ENCODE results near the gene TBC1D21. TPM values are rescaled to one million over a fixed set of nuclear protein-coding genes. Genes with fewer than 3 reads are reported as not detected.

Gene TBC1D21
- total and polyA plus RNA-seq, 2 of the 8 experiments (the other 6 are each of a cell fraction or from before 2014, with no cell fraction given): not detected

GRCh38 chr15:73907035-73907408, 33.7 kb downstream of the TBC1D21 start:
- 86% methylated on average over 2 of the region's 2 CpGs; no CpG with 5 or more reads in 1 of the 2 experiments for WGBS, 2 experiments (ENCODE audit: extremely low coverage in 1 of 2, insufficient coverage in 1 of 2, insufficient read length in 1 of 2, insufficient replicate concordance in 2 of 2, low coverage in 1 of 2, low lambda C conversion rate in 2 of 2, missing lambda C conversion rate in 1 of 2)
- no peak overlapping the region for H2BK20ac ChIP-seq (ENCODE audit: low read length)

More at GRCh38 chr15:73907035-73907408, 33.7 kb downstream of the TBC1D21 start:
- Histone ChIP-seq H3K23ac (ENCODE audit: insufficient read length) (no peak overlapping the region), H2BK5ac (ENCODE audit: low read depth, low read length) (no peak overlapping the region), H3K56ac (replicated peaks; ENCODE audit: insufficient read length, low read depth, low read length) (no peak overlapping the region), H4K20me1 (replicated peaks in 1 of 2; ENCODE audit: control insufficient read depth in 1 of 2, insufficient read depth in 2 of 2, low read length in 2 of 2) (no peaks in the 10 kb centered on the region), H3K14ac (ENCODE audit: insufficient read length) (no peak overlapping the region), H3K4ac (replicated peaks; ENCODE audit: insufficient read length, low read depth, low read length) (no peak overlapping the region), H3K23me2 (ENCODE audit: low read depth, low read length) (no peaks in the 10 kb centered on the region), H4K5ac (ENCODE audit: insufficient read length, low read depth, low read length) (no peak overlapping the region), H3K27me3 (replicated peaks in 1 of 4; ENCODE audit: control insufficient read depth in 3 of 4, extremely low read depth in 1 of 4, insufficient read depth in 3 of 4, low read length in 3 of 4) (no peaks in the 10 kb centered on the region), H3K36me3 (ENCODE audit: control insufficient read depth in 2 of 4, insufficient read depth in 4 of 4, low read length in 3 of 4) (no peaks in the 10 kb centered on the region), H2AK5ac (ENCODE audit: low read depth, low read length) (no peak overlapping the region), H4K91ac (replicated peaks; ENCODE audit: insufficient read length, low read length) (no peak overlapping the region), H3K9me3 (ENCODE audit: insufficient read depth in 2 of 2, low read depth in 1 of 2, low read length in 1 of 2) (no peaks in the 10 kb centered on the region), H3K9ac (replicated peaks in 1 of 4; ENCODE audit: extremely low read depth in 1 of 4, low read depth in 3 of 4, low read length in 3 of 4) (no peak overlapping the region), H3K27ac (ENCODE audit: low read depth, low read length) (no peak overlapping the region), H3K4me1 (replicated peaks in 1 of 4; ENCODE audit: control insufficient read depth in 3 of 4, insufficient read depth in 4 of 4, low read length in 3 of 4) (peaks cover 0 to 5% (median 0%) of the 10 kb centered on the region in 4 experiments; a peak in 1 of 7 replicates), H3K4me2 (ENCODE audit: insufficient read depth in 1 of 2, low read depth in 2 of 2, low read length in 2 of 2) (no peak overlapping the region), H2AFZ (ENCODE audit: low read length) (no peak overlapping the region), H3K79me1 (ENCODE audit: low read depth, low read length) (no peaks in the 10 kb centered on the region), H3K18ac (ENCODE audit: extremely low read depth, low read length) (no peak overlapping the region), H3K4me3 (ENCODE audit: extremely low read depth in 1 of 4, insufficient read depth in 2 of 4, low read depth in 3 of 4, low read length in 4 of 4) (no peak overlapping the region), H2BK15ac (ENCODE audit: low read length) (no peak overlapping the region), H2BK12ac (ENCODE audit: low read depth, low read length) (no peak overlapping the region), H3K79me2 (ENCODE audit: control insufficient read depth in 1 of 2, insufficient read depth in 2 of 2, low read length in 2 of 2) (no peaks in the 10 kb centered on the region), H2BK120ac (replicated peaks; ENCODE audit: low read depth, low read length) (no peak overlapping the region), H4K8ac (ENCODE audit: extremely low read depth, insufficient read depth, low read length) (no peak overlapping the region)
- FAIRE-seq: no peak
- POLR2A ChIA-PET (ENCODE audit: partially characterized antibody): no interaction called here
- DNase-seq (ENCODE audit: low read depth in 1 of 2, low spot score in 2 of 2): no peak
- CTCF ChIA-PET (ENCODE audit: partially characterized antibody): interaction anchor here (0.9 to 8.5 kb wide), 29 partner anchors 11 to 206 kb away, joined by 3 to 167 read pairs (median 5); partner anchors contain the start of genes LOXL1 and TBC1D21
- no peak for TF ChIP-seq HDAC2 (IDR thresholded peaks at IDR 0.05; ENCODE audit: borderline replicate concordance in 1 of 2, low read depth in 2 of 2, low read length in 2 of 2)
- no peak for TF ChIP-seq CTBP2 (IDR thresholded peaks at IDR 0.05; ENCODE audit: borderline replicate concordance, insufficient read depth, insufficient read length, low read length)
- TF ChIP-seq JUND (IDR thresholded peaks at IDR 0.05; ENCODE audit: low read length): no peak
- TF ChIP-seq KDM5A (IDR thresholded peaks at IDR 0.05; ENCODE audit: low read length): no peak
- TF ChIP-seq GABPA (IDR thresholded peaks at IDR 0.05; ENCODE audit: borderline replicate concordance, insufficient read depth, low read length): no peak
- no peak for TF ChIP-seq GTF2F1 (IDR thresholded peaks at IDR 0.05; ENCODE audit: borderline replicate concordance, low read depth, low read length)
- TF ChIP-seq CBX8 (IDR thresholded peaks at IDR 0.05; ENCODE audit: borderline replicate concordance, low read depth, low read length): no peak
- TF ChIP-seq SIN3A (conservative IDR thresholded peaks at IDR 0.05 in 1 of 2, IDR thresholded peaks at IDR 0.05 in 1 of 2; ENCODE audit: low read depth in 1 of 2, low read length in 2 of 2): no peak
- TF ChIP-seq KDM4A (IDR thresholded peaks at IDR 0.05; ENCODE audit: low read depth, low read length, severe bottlenecking): no peak
- no peak for TF ChIP-seq RAD21 (IDR thresholded peaks at IDR 0.05 in 1 of 2, conservative IDR thresholded peaks at IDR 0.05 in 1 of 2; ENCODE audit: low read depth in 2 of 2, low read length in 2 of 2)
- no peak for TF ChIP-seq SUZ12 (IDR thresholded peaks at IDR 0.05; ENCODE audit: low read length)
- no peak for TF ChIP-seq YY1 (IDR thresholded peaks at IDR 0.05; ENCODE audit: low read depth, low read length)

Data from H1 (cell line).